Measurements from ENCODE around the gene CWC27. TPM values are rescaled to one million over a fixed set of nuclear protein-coding genes. Genes with fewer than 3 reads are reported as not detected.

The CWC27 gene
- total and polyA plus RNA-seq, 2 of the 13 experiments (the other 11 are each of a cell fraction or from before 2014, with no cell fraction given), result 21.1 to 25.7 TPM

DNA sequence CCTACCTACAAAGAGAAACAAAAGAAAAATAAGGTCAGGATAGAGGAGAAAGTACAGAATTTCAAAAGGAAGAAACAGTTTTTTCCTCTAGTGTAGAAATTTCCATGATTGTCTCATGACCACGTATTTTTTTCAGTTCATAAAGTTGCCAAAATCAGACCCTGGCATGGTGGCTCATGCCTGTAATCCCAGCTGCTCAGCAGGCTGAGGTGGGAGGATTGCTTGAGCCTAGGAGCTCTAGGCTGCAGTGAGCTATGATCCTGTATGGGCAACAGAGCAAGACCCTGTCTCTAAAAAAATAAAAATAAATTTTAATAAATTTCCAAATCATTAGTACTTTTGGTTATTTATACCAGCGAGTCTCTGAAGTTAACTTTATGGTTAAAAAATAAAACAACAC is 37.8 kb downstream of the CWC27 start (continued):
- TF ChIP-seq, protein P1, sequence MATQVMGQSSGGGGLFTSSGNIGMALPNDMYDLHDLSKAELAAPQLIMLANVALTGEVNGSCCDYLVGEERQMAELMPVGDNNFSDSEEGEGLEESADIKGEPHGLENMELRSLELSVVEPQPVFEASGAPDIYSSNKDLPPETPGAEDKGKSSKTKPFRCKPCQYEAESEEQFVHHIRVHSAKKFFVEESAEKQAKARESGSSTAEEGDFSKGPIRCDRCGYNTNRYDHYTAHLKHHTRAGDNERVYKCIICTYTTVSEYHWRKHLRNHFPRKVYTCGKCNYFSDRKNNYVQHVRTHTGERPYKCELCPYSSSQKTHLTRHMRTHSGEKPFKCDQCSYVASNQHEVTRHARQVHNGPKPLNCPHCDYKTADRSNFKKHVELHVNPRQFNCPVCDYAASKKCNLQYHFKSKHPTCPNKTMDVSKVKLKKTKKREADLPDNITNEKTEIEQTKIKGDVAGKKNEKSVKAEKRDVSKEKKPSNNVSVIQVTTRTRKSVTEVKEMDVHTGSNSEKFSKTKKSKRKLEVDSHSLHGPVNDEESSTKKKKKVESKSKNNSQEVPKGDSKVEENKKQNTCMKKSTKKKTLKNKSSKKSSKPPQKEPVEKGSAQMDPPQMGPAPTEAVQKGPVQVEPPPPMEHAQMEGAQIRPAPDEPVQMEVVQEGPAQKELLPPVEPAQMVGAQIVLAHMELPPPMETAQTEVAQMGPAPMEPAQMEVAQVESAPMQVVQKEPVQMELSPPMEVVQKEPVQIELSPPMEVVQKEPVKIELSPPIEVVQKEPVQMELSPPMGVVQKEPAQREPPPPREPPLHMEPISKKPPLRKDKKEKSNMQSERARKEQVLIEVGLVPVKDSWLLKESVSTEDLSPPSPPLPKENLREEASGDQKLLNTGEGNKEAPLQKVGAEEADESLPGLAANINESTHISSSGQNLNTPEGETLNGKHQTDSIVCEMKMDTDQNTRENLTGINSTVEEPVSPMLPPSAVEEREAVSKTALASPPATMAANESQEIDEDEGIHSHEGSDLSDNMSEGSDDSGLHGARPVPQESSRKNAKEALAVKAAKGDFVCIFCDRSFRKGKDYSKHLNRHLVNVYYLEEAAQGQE (IDR thresholded peaks at IDR 0.05; ENCODE audit: borderline replicate concordance in 1 of 2, low read depth in 1 of 2, low read length in 2 of 2), result no peak
- TF ChIP-seq ZNF550 (CRISPR knock-in tag; IDR thresholded peaks at IDR 0.05; ENCODE audit: borderline replicate concordance) (no peak), ZNF547 (CRISPR knock-in tag; IDR thresholded peaks at IDR 0.05) (no peak), ZNF253 (CRISPR knock-in tag; IDR thresholded peaks at IDR 0.05; ENCODE audit: borderline replicate concordance) (no peak)
- TF ChIP-seq, protein P2, sequence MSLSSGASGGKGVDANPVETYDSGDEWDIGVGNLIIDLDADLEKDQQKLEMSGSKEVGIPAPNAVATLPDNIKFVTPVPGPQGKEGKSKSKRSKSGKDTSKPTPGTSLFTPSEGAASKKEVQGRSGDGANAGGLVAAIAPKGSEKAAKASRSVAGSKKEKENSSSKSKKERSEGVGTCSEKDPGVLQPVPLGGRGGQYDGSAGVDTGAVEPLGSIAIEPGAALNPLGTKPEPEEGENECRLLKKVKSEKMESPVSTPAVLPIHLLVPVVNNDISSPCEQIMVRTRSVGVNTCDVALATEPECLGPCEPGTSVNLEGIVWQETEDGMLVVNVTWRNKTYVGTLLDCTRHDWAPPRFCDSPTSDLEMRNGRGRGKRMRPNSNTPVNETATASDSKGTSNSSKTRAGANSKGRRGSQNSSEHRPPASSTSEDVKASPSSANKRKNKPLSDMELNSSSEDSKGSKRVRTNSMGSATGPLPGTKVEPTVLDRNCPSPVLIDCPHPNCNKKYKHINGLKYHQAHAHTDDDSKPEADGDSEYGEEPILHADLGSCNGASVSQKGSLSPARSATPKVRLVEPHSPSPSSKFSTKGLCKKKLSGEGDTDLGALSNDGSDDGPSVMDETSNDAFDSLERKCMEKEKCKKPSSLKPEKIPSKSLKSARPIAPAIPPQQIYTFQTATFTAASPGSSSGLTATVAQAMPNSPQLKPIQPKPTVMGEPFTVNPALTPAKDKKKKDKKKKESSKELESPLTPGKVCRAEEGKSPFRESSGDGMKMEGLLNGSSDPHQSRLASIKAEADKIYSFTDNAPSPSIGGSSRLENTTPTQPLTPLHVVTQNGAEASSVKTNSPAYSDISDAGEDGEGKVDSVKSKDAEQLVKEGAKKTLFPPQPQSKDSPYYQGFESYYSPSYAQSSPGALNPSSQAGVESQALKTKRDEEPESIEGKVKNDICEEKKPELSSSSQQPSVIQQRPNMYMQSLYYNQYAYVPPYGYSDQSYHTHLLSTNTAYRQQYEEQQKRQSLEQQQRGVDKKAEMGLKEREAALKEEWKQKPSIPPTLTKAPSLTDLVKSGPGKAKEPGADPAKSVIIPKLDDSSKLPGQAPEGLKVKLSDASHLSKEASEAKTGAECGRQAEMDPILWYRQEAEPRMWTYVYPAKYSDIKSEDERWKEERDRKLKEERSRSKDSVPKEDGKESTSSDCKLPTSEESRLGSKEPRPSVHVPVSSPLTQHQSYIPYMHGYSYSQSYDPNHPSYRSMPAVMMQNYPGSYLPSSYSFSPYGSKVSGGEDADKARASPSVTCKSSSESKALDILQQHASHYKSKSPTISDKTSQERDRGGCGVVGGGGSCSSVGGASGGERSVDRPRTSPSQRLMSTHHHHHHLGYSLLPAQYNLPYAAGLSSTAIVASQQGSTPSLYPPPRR (CRISPR knock-in tag; IDR thresholded peaks at IDR 0.05; ENCODE audit: borderline replicate concordance), result no peak
